Endothelial cell of umbilical vein (primary cell): ENCODE results near the gene ABLIM2. TPM values are rescaled to one million over a fixed set of nuclear protein-coding genes. Genes with fewer than 3 reads are reported as not detected.

Experiments
- BruUV-seq: library from RNA; stranded (reverse); fragments of 400-500 nt; replicated peaks from 2 replicates; lab custom pipeline; 2021; lab: Mats Ljungman, UMichigan
- CTCF ChIA-PET: fragments of 300-600, 350-600 bp; sonication (Branson Sonifier 250); formaldehyde crosslinking; loops from one replicate; lab custom pipeline; 2021; ENCODE audit warnings: antibody characterized with exemption, inconsistent platforms; lab: Charles Lee
- POLR2A ChIA-PET: fragments of 300-600, 350-600 bp; sonication (Branson Sonifier 250); formaldehyde crosslinking; loops from one replicate; lab custom pipeline; 2021; ENCODE audit warnings: antibody characterized with exemption, inconsistent platforms; lab: Charles Lee
- DNase-seq: peaks from one replicate; pipeline ENCODE4 v3.0.0-alpha.2; 2011; ENCODE audit warnings: low read depth, low spot score
- FAIRE-seq: peaks from 2 replicates; lab custom pipeline; 2011; peaks lifted over from hg19 to GRCh38; lab: Jason Lieb, UNC
- H2AFZ ChIP-seq: 2 replicates; pipeline ENCODE4 v1.6.0; 2012; ENCODE audit warnings: low read depth, low read length, control low read depth, inconsistent platforms
- H3K27ac ChIP-seq: 2 replicates; pipeline ENCODE4 v1.5.1; 2011; ENCODE audit warnings: low read depth, mild to moderate bottlenecking, control low read depth, low read length, moderate library complexity; ENCODE audit not compliant: insufficient read depth
- H3K27me3 ChIP-seq, 2 experiments: 2 replicates each; pipeline versions ENCODE4 v1.6.0 to v1.6.1; 2011; ENCODE audit warnings: low read length in 2 of 2, mixed read lengths in 1 of 2; ENCODE audit not compliant: control insufficient read depth in 2 of 2, insufficient read depth in 2 of 2
- H3K36me3 ChIP-seq, 2 experiments: 2 replicates in 1 of 2; 3 replicates in 1 of 2; pipeline ENCODE4 v1.5.1; 2011; ENCODE audit warnings: low read length in 2 of 2, mild to moderate bottlenecking in 1 of 2, moderate library complexity in 1 of 2; ENCODE audit not compliant: control insufficient read depth in 2 of 2, insufficient read depth in 2 of 2; ENCODE audit errors: extremely low read depth in 1 of 2
- H3K4me1 ChIP-seq: 3 replicates; pipeline ENCODE4 v1.5.1; 2011; ENCODE audit warnings: mild to moderate bottlenecking, low read length; ENCODE audit not compliant: control insufficient read depth, insufficient read depth; ENCODE audit errors: extremely low read depth
- H3K4me2 ChIP-seq: 2 replicates; pipeline ENCODE4 v1.6.1; 2011; ENCODE audit warnings: low read length, control low read depth, mixed read lengths; ENCODE audit not compliant: insufficient read depth
- H3K4me3 ChIP-seq, 3 experiments: fragments of 200-600 bp in 1 of 3; sonication (generic), shearing (Covaris generic) in 1 of 3; replicated peaks in 1 of 3; 2 replicates each; pipeline ENCODE4 v1.5.1; 2011 to 2016; ENCODE audit warnings: control low read depth in 3 of 3, low read length in 3 of 3, mild to moderate bottlenecking in 2 of 3, inconsistent platforms in 1 of 3, low read depth in 1 of 3, moderate library complexity in 1 of 3; ENCODE audit not compliant: insufficient read depth in 1 of 3
- H3K79me2 ChIP-seq: 2 replicates; pipeline ENCODE4 v1.6.0; 2012; ENCODE audit warnings: low read length, inconsistent platforms; ENCODE audit not compliant: control insufficient read depth, insufficient read depth
- H3K9ac ChIP-seq: replicated peaks from 2 replicates; pipeline ENCODE3; 2011; ENCODE audit warnings: low read length, control low read depth; ENCODE audit not compliant: insufficient read depth; ENCODE audit errors: extremely low read depth
- H3K9me1 ChIP-seq: replicated peaks from 3 replicates; pipeline ENCODE4 v1.6.0; 2011; ENCODE audit warnings: mild to moderate bottlenecking, low read length; ENCODE audit not compliant: control insufficient read depth, insufficient read depth; ENCODE audit errors: extremely low read depth
- H3K9me3 ChIP-seq: replicated peaks from 2 replicates; pipeline ENCODE4 v1.5.1; 2012; ENCODE audit warnings: low read length, inconsistent platforms; ENCODE audit not compliant: control insufficient read depth, insufficient read depth
- H4K20me1 ChIP-seq: replicated peaks from 2 replicates; pipeline ENCODE3; 2011; ENCODE audit warnings: mild to moderate bottlenecking, low read length; ENCODE audit not compliant: control insufficient read depth, insufficient read depth; ENCODE audit errors: extremely low read depth
- CTCF ChIP-seq, 2 donors: IDR thresholded peaks; 1 replicate in 1 of 2; 2 replicates in 1 of 2; pipeline ENCODE4 v1.5.1; 2011; ENCODE audit warnings: low read length in 2 of 2, mild to moderate bottlenecking in 2 of 2, moderate library complexity in 2 of 2, control low read depth in 1 of 2, inconsistent platforms in 1 of 2, low read depth in 1 of 2; ENCODE audit not compliant: insufficient read depth in 1 of 2; ENCODE audit errors: extremely low read depth in 1 of 2
- EZH2 ChIP-seq: IDR thresholded peaks from 2 replicates; pipeline ENCODE4 v1.6.1; 2012; ENCODE audit warnings: borderline replicate concordance, low read depth, mild to moderate bottlenecking, moderate library complexity, low read length, inconsistent platforms; ENCODE audit not compliant: severe bottlenecking
- FOS ChIP-seq: IDR thresholded peaks from 2 replicates; pipeline ENCODE4 v1.6.1; 2011; ENCODE audit warnings: mild to moderate bottlenecking, low read length, moderate library complexity, borderline replicate concordance; ENCODE audit not compliant: insufficient read depth
- GATA2 ChIP-seq: IDR thresholded peaks from 2 replicates; pipeline ENCODE4 v1.7.0; 2011; ENCODE audit warnings: low read depth, mild to moderate bottlenecking, moderate library complexity, mixed read lengths, low read length; ENCODE audit not compliant: insufficient read length, insufficient read depth
- JUN ChIP-seq: IDR thresholded peaks from 2 replicates; pipeline ENCODE4 v1.6.1; 2011; ENCODE audit warnings: borderline replicate concordance, low read depth; ENCODE audit not compliant: insufficient read length, insufficient read depth
- MAX ChIP-seq: IDR thresholded peaks from 2 replicates; pipeline ENCODE4 v1.6.1; 2011; ENCODE audit not compliant: insufficient read depth, insufficient read length
- MYC ChIP-seq: IDR thresholded peaks from one replicate; pipeline ENCODE4 v1.6.1; 2011; ENCODE audit warnings: mild to moderate bottlenecking, low read depth, low read length
- POLR2A ChIP-seq: IDR thresholded peaks from 2 replicates; pipeline ENCODE4 v1.6.1; 2012; ENCODE audit warnings: low read depth, mild to moderate bottlenecking, control low read depth, low read length
- POLR2AphosphoS5 ChIP-seq: IDR thresholded peaks from 2 replicates; pipeline ENCODE4 v1.6.1; 2012; ENCODE audit warnings: low read depth, mild to moderate bottlenecking, control low read depth, low read length, moderate library complexity; ENCODE audit not compliant: insufficient read depth
- dilution Hi-C: fragments of 300-500 bp; cut with MboI; formaldehyde crosslinking; loops from one replicate; pipeline ENCODE4 v1.15.0; 2019; ENCODE audit warnings: low sequenced_read_pairs; ENCODE audit not compliant: extremely low pct_ligation_motif_present
- intact Hi-C: fragments of 100-400 bp; cut with micrococcal nuclease; formaldehyde crosslinking; loops from one replicate; pipeline ENCODE4 v1.10.0; 2022
- polyA plus RNA-seq, 4 experiments: library from polyadenylated mRNA; depleted of rRNA in 3 of 4; stranded (reverse) in 3 of 4; unstranded in 1 of 4; fragments of >200 nt; gene quantifications; 2 replicates each; pipeline versions ENCODE4 v1.2.1 to v1.2.3, GENCODE V29; 2011 to 2012; ENCODE audit warnings: missing spikeins in 1 of 4
- total RNA-seq: library from RNA; stranded (reverse); gene quantifications from 2 replicates; pipeline ENCODE4 v1.2.3, GENCODE V29; 2021

The ABLIM2 gene
- total and polyA plus RNA-seq, 2 donors (not counting 3 experiments of a cell fraction or from before 2014, with no cell fraction given): 0.28 to 0.66 TPM

- H3K4me1 ChIP-seq: peaks cover 7% of the 10 kb centered on the region
- BruUV-seq: no TSS peak
- no peak overlapping the region for H3K4me2 ChIP-seq
- no peaks in the 10 kb centered on the region for H3K36me3 ChIP-seq
- dilution Hi-C loops (no loop called here), intact Hi-C loops (no loop called here)
- no peak overlapping the region for H3K9ac ChIP-seq
- no peaks in the 10 kb centered on the region for H4K20me1 ChIP-seq
- no peak overlapping the region for H3K4me3 ChIP-seq
- no peak overlapping the region for H3K27ac ChIP-seq
- FAIRE-seq (no peak), DNase-seq (no peak)
- no peak for TF ChIP-seq CTCF (IDR thresholded peaks at IDR 0.05; ENCODE audit: extremely low read depth in 1 of 2, insufficient read depth in 1 of 2, low read depth in 1 of 2, low read length in 2 of 2)
- TF ChIP-seq JUN: no peak
- TF ChIP-seq FOS: no peak
- TF ChIP-seq MYC: no peak
- TF ChIP-seq POLR2AphosphoS5: no peak
- TF ChIP-seq MAX: no peak
- TF ChIP-seq POLR2A: no peak
- no peak for TF ChIP-seq GATA2
- no peak for TF ChIP-seq EZH2
- ChIA-PET POLR2A (no interaction called here), CTCF (no interaction called here)
- H3K9me1 ChIP-seq: no peaks in the 10 kb centered on the region
- no peak overlapping the region for H2AFZ ChIP-seq
- H3K9me3 ChIP-seq: no peaks in the 10 kb centered on the region
- H3K27me3 ChIP-seq: peaks cover 0 to 5% of the 10 kb centered on the region in 2 experiments
- no peaks in the 10 kb centered on the region for H3K79me2 ChIP-seq
Observed at GRCh38 chr4:8079916-8080753, 78.5 kb downstream of the ABLIM2 start.
